GM19438 (cell line): ENCODE data around the gene RASGRP4.
"Not testable (repeated sequence)": the region's sequence is repeated elsewhere in the genome, so short reads cannot be mapped to it uniquely, and the experiment has no call there.

Experiments
- ATAC-seq: cut with Tn5 transposase; IDR thresholded peaks from one replicate; pipeline ENCODE4 v1.9.1; 2021; ENCODE audit warnings: low read depth; ENCODE audit not compliant: unreplicated experiment

The RASGRP4 gene

GRCh38 chr19:38417544-38418506 is 8.2 kb downstream of the RASGRP4 start:
- no peak for ATAC-seq

DNA sequence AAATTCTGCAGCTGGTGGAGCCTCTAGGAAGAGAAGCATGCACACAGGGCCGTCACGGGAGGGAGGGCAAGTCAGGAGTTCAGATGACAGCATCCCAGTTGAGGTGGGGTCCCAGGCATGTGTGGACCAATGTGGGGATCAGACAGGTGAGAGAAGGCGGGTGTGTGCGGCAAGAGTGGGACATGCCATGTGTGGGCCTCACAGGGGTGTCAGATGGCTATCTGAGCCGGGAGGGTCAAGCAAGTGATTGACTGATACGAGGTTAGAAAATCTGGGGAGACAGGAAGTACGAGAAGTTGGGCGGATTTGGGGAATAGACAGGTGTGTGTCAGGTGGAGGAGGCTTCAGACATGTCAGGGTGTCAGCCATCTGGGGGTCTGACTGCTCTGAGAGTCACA is 8.9 kb downstream of the RASGRP4 start:
- ATAC-seq: no peak

DNA sequence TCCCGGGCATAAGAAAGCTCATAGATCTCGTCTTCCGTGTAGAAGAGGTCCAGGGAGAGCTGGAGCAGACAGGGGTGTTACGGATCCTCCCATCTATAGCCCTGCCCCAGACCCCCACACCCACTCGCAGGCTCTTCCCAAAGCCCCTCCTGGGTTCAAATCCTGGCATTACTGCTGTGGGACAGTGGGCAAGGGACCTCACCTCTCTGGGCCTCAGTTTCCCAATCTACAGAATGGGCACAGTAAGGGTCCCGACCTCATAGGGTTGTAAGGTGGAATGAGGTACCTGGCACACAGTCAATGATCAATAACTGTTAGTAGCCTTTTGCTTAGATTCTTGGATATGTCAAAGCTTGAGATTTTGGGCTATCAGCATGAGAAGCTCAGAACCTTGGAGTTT is 12.6 kb downstream of the RASGRP4 start:
- no peak for ATAC-seq

DNA sequence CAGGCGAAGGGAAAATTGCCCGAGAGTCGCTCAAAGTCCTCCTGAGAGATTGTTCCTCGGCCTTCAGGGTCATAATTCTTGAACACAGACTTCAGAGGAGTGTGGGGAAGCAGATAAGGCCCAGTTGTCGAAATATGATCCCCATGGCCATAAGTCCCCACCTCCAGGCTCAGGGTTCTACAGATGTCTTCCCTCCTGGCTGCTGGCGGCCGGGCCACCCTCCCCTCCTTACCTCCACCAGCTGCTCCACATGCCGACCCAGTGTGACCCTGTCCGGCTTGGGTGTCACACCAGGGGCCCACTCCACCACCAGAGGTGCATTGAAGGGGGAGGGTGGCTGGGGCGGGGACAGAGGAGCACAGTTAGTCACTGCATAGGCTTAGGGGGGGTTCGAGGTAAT is 13.1 kb downstream of the RASGRP4 start:
- ATAC-seq: no peak

- ATAC-seq: no peak
Observed at GRCh38 chr19:38412491-38412890, 13.5 kb downstream of the RASGRP4 start.

GRCh38 chr19:38411898-38412297 is 14.1 kb downstream of the RASGRP4 start:
- ATAC-seq: not testable (repeated sequence)

- no peak for ATAC-seq
Observed at GRCh38 chr19:38411041-38411712, 14.8 kb downstream of the RASGRP4 start.

GRCh38 chr19:38410407-38410806 is 15.6 kb downstream of the RASGRP4 start:
- not testable (repeated sequence) for ATAC-seq

DNA sequence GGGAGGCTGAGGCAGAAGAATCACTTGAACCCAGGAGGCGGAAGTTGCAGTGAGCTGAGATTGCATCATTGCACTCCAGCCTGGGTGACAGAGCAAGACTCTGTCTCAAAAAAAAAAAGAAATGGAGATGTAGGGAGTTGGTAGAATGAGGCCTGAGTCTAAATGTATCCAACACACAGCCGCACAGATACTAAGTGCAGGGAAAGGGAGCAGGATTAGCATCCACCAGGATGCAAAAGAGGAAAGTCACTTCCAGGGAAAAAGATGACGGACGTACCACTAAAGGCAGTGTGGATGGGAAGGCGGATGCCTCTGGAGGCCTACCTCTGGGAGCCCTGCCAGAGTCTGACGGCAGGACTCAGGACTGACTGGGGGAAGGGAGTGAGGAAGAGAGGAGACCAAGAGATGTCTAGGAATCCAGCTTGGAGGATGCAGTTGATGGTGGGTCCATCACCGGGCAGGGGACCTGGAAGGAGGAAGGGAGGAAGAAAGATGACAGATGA is 16.3 kb downstream of the RASGRP4 start:
- ATAC-seq: no peak

GRCh38 chr19:38405276-38405675 is 20.7 kb downstream of the RASGRP4 start:
- ATAC-seq: no peak

DNA sequence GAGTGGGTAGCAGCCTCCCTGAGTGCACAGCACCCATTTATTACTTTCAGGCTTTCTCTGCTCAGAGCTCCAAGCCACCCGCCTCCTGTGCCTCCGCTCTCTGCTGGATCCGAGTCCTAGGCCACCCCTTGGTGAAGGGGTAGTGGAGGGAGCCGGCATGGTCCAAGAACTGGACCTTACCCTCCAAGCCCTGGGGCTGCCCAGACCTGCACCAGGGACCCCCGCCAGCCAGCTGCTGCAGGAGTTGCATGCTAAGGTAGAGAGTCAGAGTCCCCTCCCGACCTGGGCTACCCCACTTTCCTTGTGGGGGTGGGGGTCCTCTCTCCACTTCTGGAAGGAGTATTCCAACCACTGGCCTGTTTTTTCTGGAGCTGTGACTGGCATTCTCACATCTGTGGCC is 21.2 kb downstream of the RASGRP4 start:
- ATAC-seq: no peak

GRCh38 chr19:38402967-38403674 is 22.9 kb downstream of the RASGRP4 start, which contains the start of gene FAM98C:
Gene FAM98C, plus strand, starts transcription at chr19:38403093. Its CDS starts 61 bp downstream, at chr19:38403154.
- ATAC-seq: peak; percentile 83

- peak; percentile 3 for ATAC-seq
Observed at GRCh38 chr19:38402623-38402966, 23.4 kb downstream of the RASGRP4 start.

DNA sequence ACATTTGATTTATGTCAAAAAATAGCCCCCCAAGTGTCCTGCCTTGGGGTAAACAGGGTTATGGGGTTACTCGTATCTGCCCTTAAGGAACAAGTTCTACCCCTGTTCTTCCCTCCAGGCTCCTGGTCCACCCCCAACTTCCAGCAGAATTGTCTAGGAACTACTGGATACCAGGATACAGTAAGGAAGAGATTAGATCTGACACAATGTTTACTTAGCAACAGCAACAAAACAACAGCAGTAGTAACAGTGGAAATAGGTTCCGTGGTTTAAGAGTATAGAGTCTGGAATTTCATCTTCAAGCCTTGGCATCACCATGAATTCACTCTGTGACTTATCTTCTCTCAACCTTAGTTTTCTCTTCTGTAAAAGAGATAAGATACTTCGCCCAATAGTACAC is 24.9 kb downstream of the RASGRP4 start:
- no peak for ATAC-seq

- no peak for ATAC-seq
Observed at GRCh38 chr19:38400361-38400760, 25.7 kb downstream of the RASGRP4 start.

DNA sequence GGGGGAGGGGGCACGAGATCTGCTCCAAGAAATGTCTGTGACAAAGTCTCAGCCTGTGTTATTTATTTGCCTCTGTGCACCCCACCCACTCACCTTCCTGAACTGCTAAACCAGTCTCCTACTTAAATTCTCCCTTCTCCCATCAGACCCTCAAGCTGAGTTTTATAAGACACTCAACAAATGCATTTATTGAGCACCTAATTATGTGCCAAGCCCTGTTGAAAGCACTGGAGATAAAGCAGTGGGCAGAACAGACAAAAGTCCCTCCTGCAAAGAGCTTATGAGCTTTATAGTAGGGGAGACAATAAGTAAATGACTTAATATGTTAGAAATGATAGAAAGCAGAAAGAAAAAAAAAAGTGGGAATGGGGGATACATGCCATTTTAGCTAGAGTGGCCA is 26.5 kb downstream of the RASGRP4 start:
- ATAC-seq: no peak

GRCh38 chr19:38399081-38399480 is 26.9 kb downstream of the RASGRP4 start:
- ATAC-seq: no peak

DNA sequence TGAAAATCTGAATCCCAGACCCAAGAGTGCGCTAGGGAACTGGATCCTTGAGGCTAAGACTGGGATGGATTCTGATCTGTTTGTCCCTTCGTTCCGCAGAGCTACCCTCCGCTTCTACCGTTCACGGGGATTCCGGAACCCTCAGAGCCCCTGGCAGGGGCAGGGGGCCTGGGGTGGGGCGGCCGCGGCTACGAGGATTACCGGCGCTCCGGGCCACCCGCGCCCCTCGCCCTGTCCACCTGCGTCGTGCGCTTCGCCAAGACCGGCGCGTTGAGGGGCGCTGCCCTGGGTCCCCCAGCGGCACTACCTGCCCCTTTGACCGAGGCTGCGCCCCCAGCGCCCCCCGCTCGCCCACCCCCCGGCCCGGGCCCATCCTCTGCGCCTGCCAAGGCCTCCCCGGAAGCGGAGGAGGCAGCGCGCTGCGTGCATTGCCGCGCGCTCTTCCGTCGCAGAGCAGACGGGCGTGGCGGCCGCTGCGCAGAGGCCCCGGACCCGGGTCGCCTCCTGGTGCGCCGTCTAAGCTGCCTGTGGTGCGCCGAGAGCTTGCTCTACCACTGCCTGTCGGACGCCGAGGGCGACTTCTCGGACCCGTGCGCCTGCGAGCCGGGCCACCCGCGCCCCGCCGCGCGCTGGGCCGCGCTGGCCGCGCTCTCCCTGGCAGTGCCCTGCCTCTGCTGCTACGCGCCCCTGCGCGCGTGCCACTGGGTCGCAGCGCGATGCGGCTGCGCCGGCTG is 30.5 kb downstream of the RASGRP4 start:
- ATAC-seq: no peak

- no peak for ATAC-seq
Observed at GRCh38 chr19:38394488-38394887, 31.5 kb downstream of the RASGRP4 start.

- no peak for ATAC-seq
Observed at GRCh38 chr19:38392707-38393308, 33.2 kb downstream of the RASGRP4 start.
